ENCODE results near the gene AKT2.

DNA sequence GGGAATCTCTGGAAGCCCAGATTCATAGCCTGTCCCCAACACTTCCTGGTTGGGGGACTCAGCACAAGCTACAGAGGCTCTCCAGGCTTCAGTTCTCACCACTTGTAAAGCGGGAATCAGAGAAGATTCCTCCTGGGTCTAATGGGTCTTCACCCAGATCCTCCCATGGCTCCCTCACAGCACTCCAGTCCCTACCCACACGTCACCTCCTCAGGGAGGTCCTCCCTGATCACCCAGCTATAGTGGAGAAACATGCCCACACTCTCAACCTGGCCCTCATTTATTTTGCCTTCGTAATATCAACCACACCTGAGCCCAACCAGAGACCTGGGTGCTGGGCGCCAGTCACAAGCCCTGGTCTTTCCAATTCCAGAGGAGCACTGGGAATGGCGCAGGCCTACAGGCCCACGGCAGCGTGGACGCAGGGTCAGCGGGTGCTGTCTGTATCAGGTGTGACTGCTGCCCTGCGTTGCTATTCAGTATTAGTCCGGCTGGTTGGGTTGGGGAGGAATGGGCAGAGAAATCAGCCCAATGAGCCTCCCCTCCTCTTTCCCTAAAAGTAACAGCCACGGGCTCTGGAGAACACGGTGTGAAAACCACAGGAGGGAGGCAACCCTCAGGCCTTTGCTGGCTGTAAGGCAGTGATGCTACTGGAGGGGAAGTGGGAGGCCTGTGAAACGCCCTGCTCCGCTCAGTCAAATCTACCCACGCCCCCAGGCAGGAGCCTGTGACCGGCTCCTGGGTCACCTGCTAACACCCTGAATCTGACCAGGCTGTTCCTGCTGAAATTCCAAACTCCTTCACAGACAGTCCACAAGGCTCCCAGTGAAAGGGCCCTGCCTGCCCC is 5.2 kb downstream of the AKT2 start:
- TF ChIP-seq CTCF (IDR thresholded peaks at IDR 0.05 in 4 of 5, conservative IDR thresholded peaks at IDR 0.05 in 1 of 5) (no peak), POLR2A (IDR thresholded peaks at IDR 0.05) (no peak)

All from gastrocnemius medialis (tissue), 4 donors.